Neutrophil (primary cell): ENCODE data around the gene PRKCI.
"Not testable (repeated sequence)": the region's sequence is repeated elsewhere in the genome, so short reads cannot be mapped to it uniquely, and the experiment has no call there.

Experiments
- H3K27ac ChIP-seq: fragments of 200-600 bp; sonication (generic); 2 replicates; pipeline ENCODE4 v1.5.1; 2016; ENCODE audit warnings: mild to moderate bottlenecking, moderate library complexity
- H3K27me3 ChIP-seq: fragments of 200-600 bp; sonication (generic); 2 replicates; pipeline ENCODE4 v1.6.0; 2016; ENCODE audit warnings: mild to moderate bottlenecking
- H3K36me3 ChIP-seq: fragments of 200-600 bp; sonication (generic); 2 replicates; pipeline ENCODE4 v1.5.1; 2017
- H3K4me1 ChIP-seq, 2 experiments: fragments of 200-600 bp in 1 of 2; sonication (generic) in 1 of 2; 1 replicate in 1 of 2; 2 replicates in 1 of 2; pipeline versions ENCODE4 v1.5.1 to v1.6.1; 2013 to 2016; ENCODE audit warnings: low read depth in 1 of 2, low read length in 1 of 2, mild to moderate bottlenecking in 1 of 2, moderate library complexity in 1 of 2; ENCODE audit not compliant: control insufficient read depth in 1 of 2, insufficient read depth in 1 of 2
- H3K4me3 ChIP-seq, 2 experiments: fragments of 200-600 bp in 1 of 2; sonication (generic) in 1 of 2; 1 replicate in 1 of 2; 2 replicates in 1 of 2; pipeline ENCODE4 v1.5.1; 2013 to 2016; ENCODE audit warnings: low read depth in 1 of 2, low read length in 1 of 2, mild to moderate bottlenecking in 1 of 2, moderate library complexity in 1 of 2
- H3K9me3 ChIP-seq: fragments of 200-600 bp; sonication (generic); 2 replicates; pipeline ENCODE4 v1.5.1; 2016
- TF ChIP-seq, protein P1 (sequence below): fragments of 200-600 bp; sonication (generic); IDR thresholded peaks from 2 replicates; pipeline ENCODE4 v1.5.1; 2016; ENCODE audit warnings: antibody characterized with exemption

Gene PRKCI

DNA sequence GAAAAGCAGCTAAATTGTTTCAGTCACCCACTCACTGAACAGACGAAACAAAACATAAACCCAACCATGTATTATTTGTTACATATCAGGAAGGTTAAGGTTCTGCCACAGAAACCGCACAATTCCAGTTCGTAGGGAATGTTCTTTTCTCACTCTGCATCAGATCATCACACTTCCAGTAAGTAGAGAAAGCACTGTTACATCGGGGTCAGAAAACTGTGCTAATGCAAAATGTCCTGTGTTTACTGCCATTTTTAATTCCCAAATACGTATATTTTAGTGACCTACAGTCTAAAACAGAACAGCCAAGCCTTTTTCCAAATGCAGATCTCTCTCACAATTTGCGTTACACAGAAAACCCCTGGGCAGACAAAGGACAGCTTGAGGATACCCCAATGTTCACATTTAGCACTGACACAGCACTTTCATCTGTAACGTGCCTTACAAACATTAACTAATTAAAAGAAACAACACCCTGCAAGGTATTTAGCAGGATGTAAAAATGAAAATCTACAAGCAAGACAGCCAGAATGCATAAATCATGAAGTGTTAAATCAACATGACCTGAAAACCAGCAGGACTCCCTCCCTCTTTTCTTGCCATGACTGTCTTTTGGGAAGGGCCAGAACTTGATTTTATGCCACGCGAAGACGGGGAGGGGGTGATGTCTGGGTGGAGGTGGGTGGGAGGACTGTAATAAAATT is 100.5 kb downstream of the PRKCI start:
- H3K9me3 ChIP-seq = no peaks in the 10 kb centered on the region
- peaks cover 20 to 21% of the 10 kb centered on the region in 2 experiments for H3K4me1 ChIP-seq
- H3K36me3 ChIP-seq = no peaks in the 10 kb centered on the region
- H3K27me3 ChIP-seq = peaks cover 12% of the 10 kb centered on the region
- no peak overlapping the region for H3K4me3 ChIP-seq
- TF ChIP-seq, protein P1, sequence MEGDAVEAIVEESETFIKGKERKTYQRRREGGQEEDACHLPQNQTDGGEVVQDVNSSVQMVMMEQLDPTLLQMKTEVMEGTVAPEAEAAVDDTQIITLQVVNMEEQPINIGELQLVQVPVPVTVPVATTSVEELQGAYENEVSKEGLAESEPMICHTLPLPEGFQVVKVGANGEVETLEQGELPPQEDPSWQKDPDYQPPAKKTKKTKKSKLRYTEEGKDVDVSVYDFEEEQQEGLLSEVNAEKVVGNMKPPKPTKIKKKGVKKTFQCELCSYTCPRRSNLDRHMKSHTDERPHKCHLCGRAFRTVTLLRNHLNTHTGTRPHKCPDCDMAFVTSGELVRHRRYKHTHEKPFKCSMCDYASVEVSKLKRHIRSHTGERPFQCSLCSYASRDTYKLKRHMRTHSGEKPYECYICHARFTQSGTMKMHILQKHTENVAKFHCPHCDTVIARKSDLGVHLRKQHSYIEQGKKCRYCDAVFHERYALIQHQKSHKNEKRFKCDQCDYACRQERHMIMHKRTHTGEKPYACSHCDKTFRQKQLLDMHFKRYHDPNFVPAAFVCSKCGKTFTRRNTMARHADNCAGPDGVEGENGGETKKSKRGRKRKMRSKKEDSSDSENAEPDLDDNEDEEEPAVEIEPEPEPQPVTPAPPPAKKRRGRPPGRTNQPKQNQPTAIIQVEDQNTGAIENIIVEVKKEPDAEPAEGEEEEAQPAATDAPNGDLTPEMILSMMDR = no peak
- no peak overlapping the region for H3K27ac ChIP-seq

GRCh38 chr3:170323331-170323730 is 101.1 kb downstream of the PRKCI start:
- Histone ChIP-seq H3K27ac (no peak overlapping the region), H3K36me3 (no peaks in the 10 kb centered on the region), H3K4me1 (peaks cover 20 to 21% of the 10 kb centered on the region in 2 experiments), H3K9me3 (no peaks in the 10 kb centered on the region), H3K4me3 (no peak overlapping the region), H3K27me3 (peaks cover 12% of the 10 kb centered on the region)
- TF ChIP-seq, protein P1 = no peak

GRCh38 chr3:170324962-170325361 is 102.7 kb downstream of the PRKCI start:
- Histone ChIP-seq H3K36me3 (no peaks in the 10 kb centered on the region), H3K4me1 (peaks cover 20 to 21% of the 10 kb centered on the region in 2 experiments), H3K4me3 (no peak overlapping the region), H3K9me3 (no peaks in the 10 kb centered on the region), H3K27me3 (peaks cover 12% of the 10 kb centered on the region), H3K27ac (no peak overlapping the region)
- TF ChIP-seq, protein P1 = no peak

GRCh38 chr3:170327040-170327808 is 105.0 kb downstream of the PRKCI start:
- peaks cover 12% of the 10 kb centered on the region for H3K27me3 ChIP-seq
- no peak overlapping the region for H3K27ac ChIP-seq
- no peaks in the 10 kb centered on the region for H3K36me3 ChIP-seq
- TF ChIP-seq, protein P1 = no peak
- H3K4me1 ChIP-seq = no peaks in the 10 kb centered on the region
- no peaks in the 10 kb centered on the region for H3K9me3 ChIP-seq
- H3K4me3 ChIP-seq = no peak overlapping the region

DNA sequence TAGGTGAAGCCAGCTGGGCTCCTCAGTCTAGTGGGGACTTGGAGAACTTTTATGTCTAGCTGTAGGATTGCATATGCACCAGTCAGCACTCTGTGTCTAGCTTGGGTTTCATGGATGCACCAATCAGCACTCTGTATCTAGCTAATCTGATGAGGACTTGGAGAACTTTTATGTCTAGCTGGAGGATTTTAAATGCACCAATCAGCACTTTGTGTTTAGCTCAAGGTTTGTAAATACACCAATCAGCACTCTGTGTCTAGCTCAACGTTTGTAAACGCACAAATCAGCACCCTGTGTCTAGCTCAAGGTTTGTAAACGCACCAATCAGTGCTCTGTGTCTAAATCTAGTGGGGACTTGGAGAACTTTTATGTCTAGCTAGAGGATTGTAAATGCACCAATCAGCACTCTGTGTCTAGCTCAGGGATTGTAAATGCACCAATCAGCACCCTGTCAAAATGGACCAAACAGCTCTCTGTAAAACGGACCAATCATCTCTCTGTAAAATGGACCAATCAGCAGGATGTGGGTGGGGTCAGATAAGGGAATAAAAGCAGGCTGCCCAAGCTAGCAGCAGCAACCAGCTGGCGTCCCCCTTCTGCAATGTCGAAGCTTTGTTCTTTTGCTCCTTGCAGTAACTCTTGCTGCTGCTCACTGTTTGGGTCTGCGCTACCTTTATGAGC is 105.8 kb downstream of the PRKCI start:
- not testable (repeated sequence) for H3K4me1 ChIP-seq, H3K36me3 ChIP-seq, H3K9me3 ChIP-seq, H3K27ac ChIP-seq, H3K4me3 ChIP-seq, H3K27me3 ChIP-seq
